Measurements from ENCODE around the gene YBX2. TPM values are rescaled to one million over a fixed set of nuclear protein-coding genes. Genes with fewer than 3 reads are reported as not detected.

The YBX2 gene
- total RNA-seq, 1 experiment from 2014 or later = 0.65 TPM

DNA sequence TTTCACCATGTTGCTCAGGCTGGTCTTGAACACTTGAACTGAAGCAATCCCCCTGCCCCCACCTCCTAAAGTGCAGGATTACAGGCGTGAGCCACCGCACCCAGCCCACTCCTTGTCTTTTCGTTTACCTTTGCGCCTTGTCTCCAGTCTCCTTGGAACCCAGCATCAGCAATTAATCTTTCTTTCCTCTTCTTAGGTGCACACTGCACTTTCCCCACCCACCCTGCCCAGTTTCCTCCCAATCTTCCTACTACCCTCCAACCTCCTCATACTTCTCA lies 30.7 kb downstream of the YBX2 start:
- H3K4me3 ChIP-seq = peak overlapping the region; percentile 97
- no peaks in the 10 kb centered on the region for H3K27me3 ChIP-seq (ENCODE audit: insufficient read depth, low read depth)
- peaks cover 39% of the 10 kb centered on the region for H3K4me1 ChIP-seq (replicated peaks; ENCODE audit: insufficient read depth)
- peaks cover 20% of the 10 kb centered on the region for H3K36me3 ChIP-seq (ENCODE audit: low read depth)
- H3K9me3 ChIP-seq (ENCODE audit: insufficient read depth, low read depth) = no peaks in the 10 kb centered on the region
- H3K27ac ChIP-seq = peak overlapping the region; percentile 100
- intact Hi-C loops (cut with micrococcal nuclease; ENCODE audit: unreplicated experiment) = loop anchor here (1.0 to 5.0 kb wide), 6 partner anchors 17 to 579 kb away; partner anchors contain the start of genes EIF5A, POLR2A, SLC35G6 and TMEM256
- no peaks in the 10 kb centered on the region for H3K9me2 ChIP-seq (ENCODE audit: insufficient read depth)
- peak in 1 of 2 experiments; percentile 31 for DNase-seq
- TF ChIP-seq EZH2 (IDR thresholded peaks at IDR 0.05; ENCODE audit: low read depth) = no peak
- no peak for TF ChIP-seq CTCF (conservative IDR thresholded peaks at IDR 0.05)
- peak overlapping the region; percentile 82 for H3K4me2 ChIP-seq
- H3F3A ChIP-seq (ENCODE audit: insufficient read depth, low read depth) = peaks cover 56% of the 10 kb centered on the region
- peaks cover 45% of the 10 kb centered on the region for H3K79me2 ChIP-seq (ENCODE audit: low read depth)
- no TSS peak for BruUV-seq (replicated peaks)
- H4K20me1 ChIP-seq (ENCODE audit: insufficient read depth) = peaks cover 20% of the 10 kb centered on the region
- peak overlapping the region; percentile 49 for H2AFZ ChIP-seq
- ChIA-PET CTCF (interaction anchor here (0.6 to 1.5 kb wide), 3 partner anchors 171 to 310 kb away, joined by 3 to 5 read pairs (median 3); no protein-coding TSS in a partner anchor), POLR2A (ENCODE audit: unreplicated experiment) (interaction anchor here (0.6 to 0.8 kb wide), 4 partner anchors 29 to 753 kb away, joined by 4 to 33 read pairs (median 6); no protein-coding TSS in a partner anchor)

DNA sequence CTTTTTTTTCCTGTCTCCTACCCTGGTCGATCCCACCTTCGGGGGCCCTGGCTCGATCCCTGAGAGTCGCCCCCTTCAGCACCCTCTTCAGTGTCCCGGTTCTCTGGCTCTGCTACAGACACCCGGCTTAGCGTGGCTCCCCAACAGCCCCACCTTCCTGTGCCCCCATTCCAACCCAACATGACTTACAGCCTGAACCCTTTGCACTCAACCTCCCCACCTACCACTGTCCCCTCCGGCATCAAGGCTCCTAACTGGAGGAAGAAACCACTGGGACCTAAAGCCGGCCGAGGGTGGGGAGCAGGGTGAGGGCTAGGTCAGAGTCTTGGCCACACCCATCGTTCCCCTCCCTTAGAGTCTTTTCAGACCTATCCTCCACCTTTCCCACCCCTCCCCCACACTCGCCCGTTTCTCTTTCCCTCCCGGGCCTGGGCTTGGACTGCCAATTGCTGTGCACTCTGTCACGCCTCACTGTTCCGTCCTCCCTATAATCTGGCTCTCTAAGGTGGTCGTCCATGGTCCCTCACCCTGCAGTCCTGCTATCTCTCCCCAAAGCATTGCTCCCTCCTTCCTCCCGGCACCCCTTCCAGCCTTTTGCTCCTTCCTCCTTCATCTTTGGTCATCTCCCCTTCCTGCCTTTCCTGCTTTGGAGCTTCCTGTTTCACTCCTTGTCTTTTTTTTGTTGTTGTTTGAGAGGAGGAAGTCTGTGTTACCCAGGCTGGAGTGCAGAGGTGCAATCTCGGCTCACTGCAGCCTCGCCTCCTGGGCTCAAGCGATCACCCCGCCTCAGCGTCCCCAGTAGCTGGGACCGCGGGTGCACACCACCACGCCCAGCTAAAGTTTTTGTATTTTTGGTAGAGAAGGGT lies 31.3 kb downstream of the YBX2 start:
- intact Hi-C loops (cut with micrococcal nuclease; ENCODE audit: unreplicated experiment) = loop anchor here (1.0 to 5.0 kb wide), 9 partner anchors 11 to 579 kb away; partner anchors contain the start of genes EIF5A, ELP5, POLR2A and SLC35G6
- POLR2A ChIA-PET (ENCODE audit: unreplicated experiment) = interaction anchor here (0.6 to 0.8 kb wide), 5 partner anchors 20 to 753 kb away, joined by 3 to 33 read pairs (median 6); no protein-coding TSS in a partner anchor

More for the DNA sequence above, 31.3 kb downstream of the YBX2 start:
- Histone ChIP-seq H3K27me3 (ENCODE audit: insufficient read depth, low read depth) (no peaks in the 10 kb centered on the region), H3F3A (ENCODE audit: insufficient read depth, low read depth) (peaks cover 62% of the 10 kb centered on the region), H3K4me2 (peak overlapping the region; percentile 82), H3K79me2 (ENCODE audit: low read depth) (peaks cover 51% of the 10 kb centered on the region), H3K9me2 (ENCODE audit: insufficient read depth) (no peaks in the 10 kb centered on the region), H4K20me1 (ENCODE audit: insufficient read depth) (peaks cover 25% of the 10 kb centered on the region), H3K36me3 (ENCODE audit: low read depth) (peaks cover 24% of the 10 kb centered on the region), H2AFZ (peak overlapping the region; percentile 49), H3K9me3 (ENCODE audit: insufficient read depth, low read depth) (no peaks in the 10 kb centered on the region), H3K4me3 (peak overlapping the region; percentile 97), H3K27ac (peak overlapping the region; percentile 100), H3K4me1 (replicated peaks; ENCODE audit: insufficient read depth) (peaks cover 40% of the 10 kb centered on the region)
- CTCF ChIA-PET = interaction anchor here (0.6 to 1.5 kb wide), 4 partner anchors 12 to 311 kb away, joined by 3 to 5 read pairs (median 3); partner anchors contain the start of gene CTDNEP1
- TF ChIP-seq EZH2 (IDR thresholded peaks at IDR 0.05; ENCODE audit: low read depth) (no peak), CTCF (conservative IDR thresholded peaks at IDR 0.05) (no peak)
- TSS peak; percentile 26 for BruUV-seq (replicated peaks)
- DNase-seq = peak; percentile 84 to 88

Data from PC-9 (cell line).